Choroid plexus epithelial cell (primary cell): ENCODE measurements around the gene TNFRSF18.
"Not testable (repeated sequence)": the region's sequence is repeated elsewhere in the genome, so short reads cannot be mapped to it uniquely, and the experiment has no call there.

Experiments used
- DNase-seq: peaks from one replicate; pipeline ENCODE4 v3.0.0-alpha.2; 2010; ENCODE audit warnings: low read depth
- H3K4me3 ChIP-seq: 2 replicates; pipeline ENCODE4 v1.5.1; 2011; ENCODE audit warnings: low read depth, mild to moderate bottlenecking, control low read depth, low read length, moderate library complexity
- CTCF ChIP-seq: conservative IDR thresholded peaks from 2 replicates; pipeline ENCODE4 v1.5.1; 2011; ENCODE audit warnings: low read depth, mild to moderate bottlenecking, control low read depth, inconsistent platforms, low read length, moderate library complexity

TNFRSF18 gene

GRCh38 chr1:1178794-1179331, 27.5 kb downstream of the TNFRSF18 start:
- no peak overlapping the region for H3K4me3 ChIP-seq
- DNase-seq, result no peak
- no peak for TF ChIP-seq CTCF

DNA sequence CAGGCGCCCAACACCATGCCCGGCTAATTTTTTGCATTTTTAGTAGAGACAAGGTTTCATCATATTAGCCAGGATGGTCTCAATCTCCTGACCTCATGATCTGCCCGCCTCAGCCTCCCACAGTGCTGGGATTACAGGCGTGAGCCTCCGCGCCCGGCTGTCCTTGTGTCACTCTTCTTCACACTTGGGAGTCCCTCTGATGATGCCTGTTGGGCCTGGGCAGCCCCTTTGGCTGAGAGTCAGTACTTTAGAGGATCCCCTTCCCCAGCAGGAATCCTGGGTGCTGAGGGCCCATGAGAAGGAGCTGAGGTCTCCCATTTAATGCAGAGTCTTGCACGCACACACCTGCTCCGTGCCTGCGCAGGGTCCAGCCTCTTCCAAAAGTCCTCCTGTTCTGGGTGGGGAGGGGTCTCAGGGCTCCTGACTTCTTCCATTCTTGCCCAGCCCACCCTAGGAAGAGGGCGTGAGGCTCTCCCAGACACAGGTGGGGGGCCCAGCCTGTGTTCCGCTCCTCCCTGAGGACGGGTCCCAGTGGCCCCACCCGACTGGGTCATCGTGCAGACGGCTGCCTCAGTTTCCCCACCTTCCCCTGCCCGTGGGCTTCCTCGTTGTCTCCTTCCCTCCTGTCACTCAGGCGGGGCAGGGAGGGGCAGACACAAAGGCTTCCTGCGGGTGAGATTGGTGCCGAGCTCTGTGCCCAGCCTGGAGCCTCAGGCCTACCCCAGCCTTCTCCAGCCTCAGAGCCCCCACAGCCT, 28.8 kb downstream of the TNFRSF18 start:
- no peak for DNase-seq
- no peak for TF ChIP-seq CTCF
- H3K4me3 ChIP-seq, result no peak overlapping the region

- TF ChIP-seq CTCF, result no peak
- no peak overlapping the region for H3K4me3 ChIP-seq
These were observed 29.5 kb downstream of the TNFRSF18 start for GRCh38 chr1:1176931-1177330.

DNA sequence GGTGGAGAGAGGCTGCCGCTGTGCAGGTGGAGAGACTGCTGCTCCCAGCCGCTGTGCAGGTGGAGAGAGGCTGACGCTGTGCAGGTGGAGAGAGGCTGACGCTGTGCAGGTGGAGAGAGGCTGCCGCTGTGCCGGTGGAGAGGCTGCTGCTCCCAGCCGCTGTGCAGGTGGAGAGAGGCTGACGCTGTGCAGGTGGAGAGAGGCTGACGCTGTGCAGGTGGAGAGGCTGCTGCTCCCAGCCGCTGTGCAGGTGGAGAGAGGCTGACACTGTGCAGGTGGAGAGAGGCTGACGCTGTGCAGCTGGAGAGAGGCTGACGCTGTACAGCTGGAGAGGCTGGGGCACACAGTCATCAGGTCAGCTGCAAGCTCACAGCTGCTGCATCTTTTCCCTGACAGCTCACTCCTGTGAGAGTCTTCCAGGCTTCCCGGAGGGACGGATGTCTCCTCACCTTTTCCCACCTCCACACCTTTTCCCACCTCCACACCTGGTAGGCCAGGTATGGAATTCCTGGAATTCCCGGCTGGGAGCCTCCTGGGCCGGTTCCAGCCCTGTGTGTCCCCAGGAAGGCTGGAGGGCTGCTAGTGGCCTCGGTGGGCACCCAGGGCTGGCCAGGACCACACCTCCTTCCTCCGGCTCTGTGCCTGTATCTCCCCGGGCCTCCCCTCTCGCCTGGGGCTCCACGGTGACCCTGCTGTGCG, 30.2 kb downstream of the TNFRSF18 start:
- not testable (repeated sequence) for H3K4me3 ChIP-seq, DNase-seq

More at GRCh38 chr1:1176931-1177330, 29.5 kb downstream of the TNFRSF18 start:
- DNase-seq, result no peak

- no peak overlapping the region for H3K4me3 ChIP-seq
- no peak for DNase-seq
- no peak for TF ChIP-seq CTCF
These were observed 30.9 kb downstream of the TNFRSF18 start for GRCh38 chr1:1175221-1176062.

- DNase-seq, result no peak
- TF ChIP-seq CTCF, result no peak
- no peak within 1 kb of the TSS for H3K4me3 ChIP-seq
These were observed 32.5 kb downstream of the TNFRSF18 start, which contains the start of gene TTLL10 for GRCh38 chr1:1173793-1174415. TTLL10 (plus strand) TSS chr1:1173880; CDS start chr1:1179216, 5,336 bp downstream.
